HepG2 (cell line): ENCODE measurements around the gene TACC2. TPM values are rescaled to one million over a fixed set of nuclear protein-coding genes. Genes with fewer than 3 reads are reported as not detected.

Source experiments
- ATAC-seq: fragments of 200-7000 bp; cut with Tn5 transposase; 3 replicates; pipeline ENCODE4 v1.9.1; 2020; ENCODE audit warnings: mild to moderate bottlenecking, moderate library complexity
- BruUV-seq: library from RNA; stranded (reverse); fragments of 400-500 nt; replicated peaks from 2 replicates; lab custom pipeline; 2021; lab: Mats Ljungman, UMichigan
- CTCF ChIA-PET: fragments of 300-600 bp; formaldehyde crosslinking; extraction: SDS; loops from one replicate; lab custom pipeline; 2021; ENCODE audit warnings: low total read pairs, inconsistent platforms, low intra/inter-chr PET ratio; lab: Yijun Ruan, JAX
- POLR2A ChIA-PET: fragments of 350-600 bp; sonication (Branson Sonifier 250); formaldehyde crosslinking; loops from one replicate; lab custom pipeline; 2020; ENCODE audit warnings: antibody characterized with exemption, inconsistent platforms; lab: Yijun Ruan, JAX
- DNase-seq: peaks from one replicate; pipeline ENCODE4 v3.0.0-alpha.2; 2015; ENCODE audit warnings: low spot score
- FAIRE-seq: peaks from 3 replicates; lab custom pipeline; 2011; peaks lifted over from hg19 to GRCh38; lab: Jason Lieb, UNC
- H2AFZ ChIP-seq: one replicate; pipeline ENCODE4 v1.6.1; 2011; ENCODE audit warnings: low read length, inconsistent platforms
- H3K27ac ChIP-seq: fragments of 300-600 bp; 3 replicates; pipeline ENCODE4 v1.8.0; 2011; ENCODE audit warnings: mixed run types, mild to moderate bottlenecking, mixed read lengths, low read length, inconsistent platforms; ENCODE audit not compliant: insufficient read depth; ENCODE audit errors: extremely low read length
- H3K27me3 ChIP-seq, 2 experiments: fragments of 200-600 bp in 1 of 2; 2 replicates in 1 of 2; 3 replicates in 1 of 2; pipeline versions ENCODE4 v1.6.0 to v1.8.0; 2011; ENCODE audit warnings: low read length in 2 of 2, mild to moderate bottlenecking in 2 of 2, moderate library complexity in 2 of 2, inconsistent platforms in 1 of 2; ENCODE audit not compliant: insufficient read depth in 2 of 2, control insufficient read depth in 1 of 2
- H3K36me3 ChIP-seq, 2 experiments: fragments of 200-600 bp in 1 of 2; replicated peaks in 1 of 2; 2 replicates in 1 of 2; 3 replicates in 1 of 2; pipeline versions ENCODE4 v1.5.1 to v1.8.0; 2011; ENCODE audit warnings: low read length in 2 of 2, inconsistent platforms in 1 of 2; ENCODE audit not compliant: insufficient read depth in 2 of 2, control insufficient read depth in 1 of 2
- H3K4me1 ChIP-seq: 2 replicates; pipeline ENCODE4 v1.5.1; 2012; ENCODE audit warnings: low read length, inconsistent platforms; ENCODE audit not compliant: insufficient read depth
- H3K4me2 ChIP-seq: 2 replicates; pipeline ENCODE4 v1.6.0; 2011; ENCODE audit warnings: low read depth, low read length, inconsistent platforms
- H3K4me3 ChIP-seq, 3 experiments: fragments of 200-600 bp in 1 of 3; sonication (generic), shearing (Covaris generic) in 1 of 3; replicated peaks in 1 of 3; 2 replicates each; pipeline ENCODE4 v1.5.1; 2011 to 2016; ENCODE audit warnings: low read length in 3 of 3, inconsistent platforms in 2 of 3, low read depth in 2 of 3, mild to moderate bottlenecking in 2 of 3, control low read depth in 1 of 3, mixed read lengths in 1 of 3; ENCODE audit not compliant: insufficient read depth in 1 of 3
- H3K79me2 ChIP-seq: one replicate; pipeline ENCODE4 v1.6.1; 2011; ENCODE audit warnings: low read length, inconsistent platforms; ENCODE audit not compliant: insufficient read depth
- H3K9ac ChIP-seq: 2 replicates; pipeline ENCODE4 v1.6.0; 2011; ENCODE audit warnings: mild to moderate bottlenecking, low read depth, low read length, inconsistent platforms; ENCODE audit not compliant: insufficient read depth
- H3K9me3 ChIP-seq: 2 replicates; pipeline ENCODE4 v1.5.1; 2012; ENCODE audit warnings: mild to moderate bottlenecking, low read length
- H4K20me1 ChIP-seq: 2 replicates; pipeline ENCODE4 v1.6.0; 2011; ENCODE audit warnings: inconsistent platforms, mild to moderate bottlenecking, low read length, moderate library complexity; ENCODE audit not compliant: insufficient read depth
- HDAC2 ChIP-seq: sonication (generic); formaldehyde crosslinking; IDR thresholded peaks from 2 replicates; pipeline ENCODE4 v1.4.0; 2020; ENCODE audit warnings: missing genetic modification reagents
- KMT2A ChIP-seq: sonication (generic); formaldehyde crosslinking; IDR thresholded peaks from 2 replicates; pipeline ENCODE4 v1.4.0; 2020; ENCODE audit warnings: missing genetic modification reagents
- MAFF ChIP-seq: IDR thresholded peaks from 2 replicates; pipeline ENCODE4 v1.6.1; 2011; ENCODE audit warnings: low read depth, low read length, improper control_type of control experiment
- MAFK ChIP-seq, 2 experiments: IDR thresholded peaks in 1 of 2; conservative IDR thresholded peaks in 1 of 2; 2 replicates each; pipeline ENCODE4 v1.6.1; 2011; ENCODE audit warnings: improper control_type of control experiment in 2 of 2, low read length in 2 of 2
- NFE2L2 ChIP-seq: fragments of 150-350 bp; IDR thresholded peaks from 2 replicates; pipeline ENCODE4 v1.6.1; 2014; ENCODE audit warnings: low read length
- PITX1 ChIP-seq: sonication (generic); formaldehyde crosslinking; IDR thresholded peaks from 2 replicates; pipeline ENCODE4 v1.5.1; 2020; ENCODE audit warnings: mild to moderate bottlenecking, missing genetic modification reagents
- ZBTB1 ChIP-seq: sonication (generic); formaldehyde crosslinking; IDR thresholded peaks from 2 replicates; pipeline ENCODE4 v1.4.0; 2020; ENCODE audit warnings: missing genetic modification reagents, borderline replicate concordance
- WGBS: methylation state at CpG from one replicate; pipeline ENCODE4 v1.1.6; 2017; ENCODE audit warnings: low lambda C conversion rate; 5-methylcytosine and 5-hydroxymethylcytosine counted together
- in situ Hi-C: cut with HindIII; loops from 2 replicates; pipeline ENCODE4 v1.10.0; 2017; ENCODE audit warnings: low pct_unique_long_range_greater_than_20kb; ENCODE audit not compliant: extremely low pct_ligation_motif_present
- intact Hi-C: fragments of 100-400 bp; cut with micrococcal nuclease; formaldehyde crosslinking; loops from one replicate; pipeline ENCODE4 v1.10.0; 2022; ENCODE audit not compliant: unreplicated experiment
- polyA plus RNA-seq, 8 experiments: library from polyadenylated mRNA; depleted of rRNA in 3 of 8; stranded (reverse) in 7 of 8; unstranded in 1 of 8; fragments of >200 nt; fragmentation: Illumina TruSeq in 4 of 8; extraction: Trizol in 4 of 8; gene quantifications; 2 replicates each; pipeline versions ENCODE4 v1.2.1 to v1.2.3, GENCODE V29; 2011 to 2016; ENCODE audit warnings: low read depth in 4 of 8, missing spikeins in 1 of 8, mixed read lengths in 1 of 8; ENCODE audit not compliant: insufficient read depth in 1 of 8
- total RNA-seq, 5 experiments: library from RNA; depleted of rRNA; stranded (reverse); fragments of >200 nt; fragmentation: Illumina TruSeq; extraction: Trizol; gene quantifications; 2 replicates each; pipeline ENCODE4 v1.2.3, GENCODE V29; 2016; ENCODE audit warnings: low read depth in 1 of 5
- TF ChIP-seq, protein P1 (sequence below): IDR thresholded peaks from 2 replicates; pipeline ENCODE4 v1.6.1; 2016; ENCODE audit warnings: missing compliant biosample characterization, missing genetic modification reagents, borderline replicate concordance

Gene TACC2
- total and polyA plus RNA-seq, 2 of the 13 experiments (the other 11 are each of a cell fraction or from before 2014, with no cell fraction given): 11.8 to 16.0 TPM

DNA sequence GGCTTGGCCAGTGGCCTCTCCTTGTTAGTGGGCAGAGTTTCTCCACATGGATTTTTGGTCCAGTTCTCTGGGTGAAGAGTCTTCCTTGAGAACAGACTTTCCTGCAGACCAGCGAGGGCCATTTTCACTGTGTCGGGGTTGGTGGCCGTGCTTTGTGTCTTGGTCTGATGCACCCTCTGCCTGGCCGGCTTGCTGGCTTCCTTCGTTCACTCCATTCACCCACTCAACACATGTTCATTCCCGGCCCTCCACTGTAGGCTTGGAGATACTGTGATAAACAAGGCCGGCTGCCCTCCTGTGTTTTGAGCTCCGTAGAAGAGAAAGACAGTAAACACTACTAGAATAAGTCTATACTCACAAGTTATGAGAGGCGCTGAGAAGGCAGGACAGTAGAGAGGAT, 205.3 kb downstream of the TACC2 start (continued):
- TF ChIP-seq HDAC2 (CRISPR knock-in tag) (no peak), PITX1 (no peak)

DNA sequence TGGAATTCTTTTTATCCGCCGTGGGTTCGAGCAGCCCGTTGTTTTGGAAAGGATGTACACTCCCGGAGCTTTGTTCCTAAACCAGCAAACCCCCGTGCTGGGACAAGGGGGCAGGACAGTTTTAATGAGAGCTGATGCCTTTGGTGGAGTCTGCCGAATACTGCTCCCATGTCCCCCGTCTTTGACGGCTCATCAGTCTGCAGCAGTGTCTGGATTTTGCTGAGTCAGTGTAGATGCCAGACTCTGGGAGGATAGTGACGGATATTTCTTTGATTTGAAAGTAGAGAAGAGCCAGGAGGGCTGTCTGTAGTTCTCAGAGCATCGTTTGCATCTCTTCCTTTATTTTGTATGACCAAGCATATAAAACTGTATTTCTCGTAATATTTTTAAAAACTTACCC, 207.3 kb downstream of the TACC2 start:
- H3K4me3 ChIP-seq: no peak overlapping the region
- H3K27ac ChIP-seq: no peak overlapping the region
- 95% methylated on average over 12 of the region's 12 CpGs for WGBS
- no peak overlapping the region for H3K9ac ChIP-seq
- peaks cover 6% of the 10 kb centered on the region; the same call in 1 of the 2 replicates for H3K4me1 ChIP-seq
- DNase-seq (no peak), FAIRE-seq (no peak), ATAC-seq (no peak)
- H3K4me2 ChIP-seq: no peak overlapping the region
- BruUV-seq: no TSS peak
- H3K27me3 ChIP-seq: no peaks in the 10 kb centered on the region
- no peak overlapping the region for H2AFZ ChIP-seq
- ChIA-PET POLR2A (no interaction called here), CTCF (no interaction called here)
- in situ Hi-C loops (no loop called here), intact Hi-C loops (no loop called here)
- TF ChIP-seq MAFF: peak; percentile 74
- TF ChIP-seq, protein P1, sequence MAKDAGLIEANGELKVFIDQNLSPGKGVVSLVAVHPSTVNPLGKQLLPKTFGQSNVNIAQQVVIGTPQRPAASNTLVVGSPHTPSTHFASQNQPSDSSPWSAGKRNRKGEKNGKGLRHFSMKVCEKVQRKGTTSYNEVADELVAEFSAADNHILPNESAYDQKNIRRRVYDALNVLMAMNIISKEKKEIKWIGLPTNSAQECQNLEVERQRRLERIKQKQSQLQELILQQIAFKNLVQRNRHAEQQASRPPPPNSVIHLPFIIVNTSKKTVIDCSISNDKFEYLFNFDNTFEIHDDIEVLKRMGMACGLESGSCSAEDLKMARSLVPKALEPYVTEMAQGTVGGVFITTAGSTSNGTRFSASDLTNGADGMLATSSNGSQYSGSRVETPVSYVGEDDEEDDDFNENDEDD (CRISPR knock-in tag): no peak
- no peak for TF ChIP-seq KMT2A
- TF ChIP-seq ZBTB1 (CRISPR knock-in tag): no peak
- TF ChIP-seq NFE2L2: no peak; the same call in 1 of the 2 replicates
- peak; percentile 84 to 86 for TF ChIP-seq MAFK (conservative IDR thresholded peaks at IDR 0.05 in 1 of 2, IDR thresholded peaks at IDR 0.05 in 1 of 2; ENCODE audit: low read length in 2 of 2)
- no peaks in the 10 kb centered on the region for H3K79me2 ChIP-seq
- H3K9me3 ChIP-seq: no peaks in the 10 kb centered on the region
- no peaks in the 10 kb centered on the region for H4K20me1 ChIP-seq
- peaks cover 25 to 40% of the 10 kb centered on the region in 2 experiments for H3K36me3 ChIP-seq
